GM12864 (cell line): ENCODE measurements around the gene FERMT1.

Experiments used
- DNase-seq: peaks from one replicate; pipeline ENCODE4 v3.0.0-alpha.2; 2011; ENCODE audit warnings: low read depth
- H3K4me3 ChIP-seq: 2 replicates; pipeline ENCODE4 v1.5.1; 2011; ENCODE audit warnings: mild to moderate bottlenecking, low read depth, low read length, control low read depth
- CTCF ChIP-seq: IDR thresholded peaks from 2 replicates; pipeline ENCODE4 v1.5.1; 2011; ENCODE audit warnings: low read depth, mild to moderate bottlenecking, moderate library complexity, low read length, control low read depth, inconsistent platforms; ENCODE audit errors: missing control alignments

Gene FERMT1

GRCh38 chr20:6130045-6130444, 7.2 kb upstream of the FERMT1 start:
- DNase-seq: no peak
- TF ChIP-seq CTCF: no peak
- no peak overlapping the region for H3K4me3 ChIP-seq

GRCh38 chr20:6127825-6128224, 5.0 kb upstream of the FERMT1 start:
- TF ChIP-seq CTCF: no peak
- no peak for DNase-seq
- H3K4me3 ChIP-seq: no peak overlapping the region

GRCh38 chr20:6126846-6127245, 4.0 kb upstream of the FERMT1 start:
- H3K4me3 ChIP-seq: no peak overlapping the region
- DNase-seq: no peak
- TF ChIP-seq CTCF: no peak

- DNase-seq: no peak
- TF ChIP-seq CTCF: no peak
- no peak overlapping the region for H3K4me3 ChIP-seq
Observed at GRCh38 chr20:6123649-6124014, 802 bp upstream of the FERMT1 start.

GRCh38 chr20:6122111-6122872, 538 bp downstream of the FERMT1 start:
- no peak for TF ChIP-seq CTCF
- DNase-seq: no peak
- no peak overlapping the region for H3K4me3 ChIP-seq

- TF ChIP-seq CTCF: no peak
- no peak for DNase-seq
- H3K4me3 ChIP-seq: no peak overlapping the region
Observed at GRCh38 chr20:6121504-6121903, 1.3 kb downstream of the FERMT1 start.

GRCh38 chr20:6120491-6120988, 2.3 kb downstream of the FERMT1 start:
- no peak for TF ChIP-seq CTCF
- DNase-seq: no peak
- H3K4me3 ChIP-seq: no peak overlapping the region
